SK-N-SH (cell line): ENCODE data around the gene SNX24.

ENCODE experiments used
- FOXM1 ChIP-seq: IDR thresholded peaks from 2 replicates; pipeline ENCODE4 v1.4.0; 2012; ENCODE audit warnings: low read depth, mild to moderate bottlenecking
- POLR2AphosphoS5 ChIP-seq: IDR thresholded peaks from 2 replicates; pipeline ENCODE4 v1.6.1; 2012; ENCODE audit warnings: low read depth, low read length
- RCOR1 ChIP-seq: fragments of 150-350 bp; IDR thresholded peaks from 2 replicates; pipeline ENCODE4 v1.6.1; 2017; ENCODE audit warnings: antibody characterized with exemption, low read length

GRCh38 chr5:122863721-122864120 lies 18.3 kb downstream of the SNX24 start:
- TF ChIP-seq POLR2AphosphoS5 (no peak), RCOR1 (no peak), FOXM1 (no peak)
